Mesangial cell (primary cell): ENCODE data around the gene FOLR3. TPM values are rescaled to one million over a fixed set of nuclear protein-coding genes. Genes with fewer than 3 reads are reported as not detected.

Experiments used
- total RNA-seq: library from RNA; depleted of rRNA; stranded (reverse); fragments of >200 nt; gene quantifications from 2 replicates; pipeline ENCODE4 v1.2.3, GENCODE V29; 2015

Gene FOLR3
- total RNA-seq, result not detected in 2 replicates

DNA sequence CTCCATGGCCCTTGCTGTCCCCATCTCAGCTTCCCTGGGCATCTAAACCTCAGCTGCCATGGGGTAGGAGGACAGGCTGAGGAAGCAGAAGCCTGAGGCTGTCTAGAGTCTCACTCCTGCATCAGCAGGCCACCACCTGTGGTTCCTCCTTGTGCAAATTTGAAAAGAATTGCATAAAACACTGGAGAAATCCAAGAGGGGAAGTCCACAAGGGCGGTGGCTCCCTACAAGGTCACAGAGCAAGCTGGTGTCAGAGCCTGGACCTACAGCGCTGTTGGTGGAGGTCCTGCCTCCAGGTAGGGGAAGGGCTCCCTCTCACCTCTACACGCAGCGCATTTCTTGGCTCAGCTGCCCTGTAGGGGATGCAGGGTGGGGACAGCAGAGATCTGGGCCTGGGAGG is at the start of gene FOLR3:
FOLR3 (plus strand) TSS at position 253 of the 400 bp plus-strand sequence. CDS start 228 bp downstream, outside the sequence.

GRCh38 chr11:72102946-72103753 is 32.4 kb upstream of the FOLR3 start, which contains the start of gene LAMTOR1:
Gene LAMTOR1 (minus strand): TSS chr11:72103297. CDS start chr11:72103224, 73 bp downstream.

GRCh38 chr11:72105888-72106287 is 29.6 kb upstream of the FOLR3 start, which contains the start of gene TOMT:
Gene TOMT (plus strand): TSS chr11:72105924. CDS start chr11:72105952, 28 bp downstream.

DNA sequence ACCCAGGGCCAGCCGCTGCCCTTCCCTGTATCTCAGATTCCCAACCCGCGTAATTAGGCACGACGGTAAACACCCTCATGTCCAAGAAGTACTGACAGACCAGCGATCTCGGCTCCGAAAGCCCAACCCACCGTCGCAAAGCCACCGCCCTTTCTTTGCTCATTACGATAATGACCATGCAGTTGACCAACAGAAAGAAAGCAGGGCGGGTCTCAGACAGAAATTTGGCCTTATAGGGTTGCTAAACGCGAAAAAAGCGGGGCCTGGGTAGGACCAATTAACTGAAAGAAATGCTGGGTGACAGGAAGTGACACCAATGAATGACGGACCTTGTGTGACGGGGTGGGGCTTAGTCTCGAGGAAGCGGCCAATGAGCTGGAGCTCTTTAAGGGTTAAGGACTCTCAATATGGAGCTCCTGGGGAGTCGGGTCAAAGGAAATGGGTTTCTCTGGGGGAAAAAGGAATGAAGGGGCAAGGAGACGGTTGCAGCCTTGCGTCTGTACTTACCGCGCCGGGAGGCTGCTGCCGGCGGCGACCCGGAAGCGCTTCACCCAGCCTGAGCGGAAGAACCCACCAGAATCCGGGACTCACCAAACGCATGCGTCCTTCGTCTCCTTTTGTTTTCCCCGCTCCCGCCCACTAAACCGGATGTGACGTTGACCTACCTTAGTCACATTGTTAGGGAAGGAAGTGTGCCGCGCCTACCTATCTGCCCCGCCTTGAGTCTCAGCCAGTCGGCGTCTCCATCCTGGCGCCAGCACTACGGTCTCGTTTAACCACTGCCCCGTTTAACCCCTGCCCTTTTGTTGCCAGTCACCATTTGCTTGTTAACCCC is 23.2 kb upstream of the FOLR3 start, which contains the start of gene ANAPC15:
ANAPC15 (minus strand) TSS at position 553 of the 835 bp plus-strand sequence. CDS start 1,419 bp downstream, outside the sequence.

Other genes starting within 250 kb of the FOLR3 start
- 4.4 and 4.7 TPM in 2 replicates for gene XNDC1N, start 207.1 kb upstream of the FOLR3 start, total RNA-seq
- gene RNF121, start 206.7 kb upstream of the FOLR3 start, total RNA-seq, result 38.8 and 40.7 TPM in 2 replicates
- 1.5 and 2.8 TPM in 2 replicates for gene IL18BP, start 136.8 kb upstream of the FOLR3 start, total RNA-seq
- gene NUMA1, start 55.2 kb upstream of the FOLR3 start, total RNA-seq, result 117 and 205 TPM in 2 replicates
- gene LRRC51, start 54.9 kb upstream of the FOLR3 start, total RNA-seq, result 3.4 and 4.1 TPM in 2 replicates
- 141 and 146 TPM in 2 replicates for gene LAMTOR1, start 32.4 kb upstream of the FOLR3 start, total RNA-seq
- gene TOMT, start 29.8 kb upstream of the FOLR3 start, total RNA-seq, result not detected in 2 replicates
- gene ANAPC15, start 23.0 kb upstream of the FOLR3 start, total RNA-seq, result 25.9 and 45.3 TPM in 2 replicates
- gene FOLR1, start 56.4 kb downstream of the FOLR3 start, total RNA-seq, result 0.49 and 17.1 TPM in 2 replicates
- gene FOLR2, start 81.1 kb downstream of the FOLR3 start, total RNA-seq, result not detected in 2 replicates
- gene INPPL1, start 89.0 kb downstream of the FOLR3 start, total RNA-seq, result 91.7 and 129 TPM in 2 replicates
- 0.13 TPM in 1 of 2 replicates, not detected in the other for gene PHOX2A, start 108.5 kb downstream of the FOLR3 start, total RNA-seq